Colonic mucosa (tissue), 4 donors: ENCODE results near the gene OR2F1. TPM values are rescaled to one million over a fixed set of nuclear protein-coding genes. Genes with fewer than 3 reads are reported as not detected.

Experiments
- DNase-seq: peaks from one replicate; pipeline ENCODE4 v3.0.0-alpha.2; 2020
- H3K27ac ChIP-seq: fragments of 200-600 bp; one replicate; pipeline ENCODE4 v1.8.0; 2021
- H3K27me3 ChIP-seq: fragments of 200-600 bp; one replicate; pipeline ENCODE4 v1.8.0; 2021
- H3K36me3 ChIP-seq: fragments of 200-600 bp; one replicate; pipeline ENCODE4 v1.8.0; 2021
- H3K4me1 ChIP-seq: fragments of 200-600 bp; one replicate; pipeline ENCODE4 v1.8.0; 2021; ENCODE audit warnings: mild to moderate bottlenecking
- H3K4me3 ChIP-seq: fragments of 200-600 bp; one replicate; pipeline ENCODE4 v1.8.0; 2021
- H3K9ac ChIP-seq, 2 donors: one replicate each; pipeline ENCODE4 v1.7.0; 2013; ENCODE audit warnings: control low read depth in 2 of 2, low read depth in 2 of 2, low read length in 2 of 2
- H3K9me3 ChIP-seq: fragments of 200-600 bp; one replicate; pipeline ENCODE4 v1.8.0; 2021
- CTCF ChIP-seq: fragments of 200-600 bp; IDR thresholded peaks from one replicate; pipeline ENCODE4 v1.8.0; 2022; ENCODE audit warnings: antibody characterized with exemption, mild to moderate bottlenecking
- intact Hi-C: fragments of 100-400 bp; cut with DNase I; formaldehyde crosslinking; loops from one replicate; pipeline ENCODE4 v1.14.1; 2022
- total RNA-seq, 2 donors: library from RNA; stranded (reverse); fragmentation: NEBNext Ultra II Directional in 1 of 2; extraction: Animal tissue kit (Norgen Biotek cat#: 25700) in 1 of 2; gene quantifications; one replicate each; pipeline ENCODE4 v1.2.1, GENCODE V29; 2021
- donor health status: healthy.
- donor health status: DM: no; HTN: no; CAD: no.
- donor health status: DM: no; HTN: no; CAD: no.

OR2F1 gene
- total RNA-seq, 2 donors from 2014 or later: not detected

GRCh38 chr7:143975617-143976016 lies 21.0 kb downstream of the OR2F1 start:
- Histone ChIP-seq H3K36me3 (no peaks in the 10 kb centered on the region), H3K9ac (no peak overlapping the region), H3K27me3 (no peaks in the 10 kb centered on the region), H3K4me1 (no peaks in the 10 kb centered on the region), H3K27ac (no peak overlapping the region), H3K4me3 (no peak overlapping the region), H3K9me3 (no peaks in the 10 kb centered on the region)
- no peak for TF ChIP-seq CTCF
- intact Hi-C loops: no loop called here
- no peak for DNase-seq

GRCh38 chr7:143978585-143978984 lies 23.9 kb downstream of the OR2F1 start:
- intact Hi-C loops: no loop called here

GRCh38 chr7:143979359-143979758 lies 24.7 kb downstream of the OR2F1 start:
- no peaks in the 10 kb centered on the region for H3K9me3 ChIP-seq
- intact Hi-C loops: no loop called here
- no peak overlapping the region for H3K9ac ChIP-seq
- H3K27me3 ChIP-seq: no peaks in the 10 kb centered on the region
- H3K4me1 ChIP-seq: no peaks in the 10 kb centered on the region
- TF ChIP-seq CTCF: no peak
- H3K36me3 ChIP-seq: no peaks in the 10 kb centered on the region
- no peak overlapping the region for H3K27ac ChIP-seq
- DNase-seq: no peak
- no peak overlapping the region for H3K4me3 ChIP-seq

More at GRCh38 chr7:143978585-143978984, 23.9 kb downstream of the OR2F1 start:
- Histone ChIP-seq H3K27ac (no peak overlapping the region), H3K4me3 (no peak overlapping the region), H3K27me3 (no peaks in the 10 kb centered on the region), H3K36me3 (no peaks in the 10 kb centered on the region), H3K9ac (no peak overlapping the region), H3K9me3 (no peaks in the 10 kb centered on the region), H3K4me1 (no peaks in the 10 kb centered on the region)
- TF ChIP-seq CTCF: no peak
- no peak for DNase-seq

- Histone ChIP-seq H3K36me3 (no peaks in the 10 kb centered on the region), H3K27ac (no peak overlapping the region), H3K9ac (no peak overlapping the region), H3K4me1 (no peaks in the 10 kb centered on the region), H3K9me3 (no peaks in the 10 kb centered on the region), H3K27me3 (no peaks in the 10 kb centered on the region), H3K4me3 (no peak overlapping the region)
- no peak for TF ChIP-seq CTCF
- no peak for DNase-seq
- intact Hi-C loops: no loop called here
Observed at GRCh38 chr7:143979998-143980397, 25.4 kb downstream of the OR2F1 start.

- H3K9me3 ChIP-seq: no peaks in the 10 kb centered on the region
- no peaks in the 10 kb centered on the region for H3K27me3 ChIP-seq
- intact Hi-C loops: no loop called here
- DNase-seq: no peak
- no peaks in the 10 kb centered on the region for H3K36me3 ChIP-seq
- TF ChIP-seq CTCF: no peak
- no peaks in the 10 kb centered on the region for H3K4me1 ChIP-seq
- H3K4me3 ChIP-seq: no peak overlapping the region
- no peak overlapping the region for H3K9ac ChIP-seq
- H3K27ac ChIP-seq: no peak overlapping the region
Observed at GRCh38 chr7:143980746-143981510, 26.3 kb downstream of the OR2F1 start.
